K562 (cell line): ENCODE measurements around the gene PRICKLE2. TPM values are rescaled to one million over a fixed set of nuclear protein-coding genes. Genes with fewer than 3 reads are reported as not detected.

Experiments
- polyA plus RNA-seq, 8 experiments: library from polyadenylated mRNA; depleted of rRNA in 4 of 8; stranded (reverse) in 5 of 8; unstranded in 3 of 8; fragments of >200 nt; fragmentation: Nextera tagmentation in 2 of 8; fragmentation: Illumina TruSeq in 1 of 8; extraction: Ambion mirVana in 2 of 8; extraction: Trizol in 1 of 8; gene quantifications; 2 replicates each; pipeline versions ENCODE4 v1.2.1 to v1.2.3, GENCODE V29; 2011 to 2014; ENCODE audit warnings: inconsistent platforms in 1 of 8, missing spikeins in 1 of 8
- total RNA-seq, 7 experiments: library from RNA; depleted of rRNA in 6 of 7; stranded (reverse); fragments of >200 nt in 6 of 7; fragmentation: Illumina TruSeq in 2 of 7; extraction: Trizol in 2 of 7; gene quantifications; 2 replicates each; pipeline versions ENCODE4 v1.2.1 to v1.2.3, GENCODE V29; 2011 to 2021; ENCODE audit warnings: low replicate concordance in 1 of 7
- TF ChIP-seq, protein P1 (sequence below), 2 experiments: fragments of 450-650 bp; formaldehyde crosslinking in 1 of 2; IDR thresholded peaks; 2 replicates each; pipeline versions ENCODE4 v1.4.0 to v1.6.1; 2014 to 2020; ENCODE audit warnings: mild to moderate bottlenecking in 2 of 2, borderline replicate concordance in 1 of 2, low read depth in 1 of 2

The PRICKLE2 gene
- total and polyA plus RNA-seq, 9 of the 15 experiments (the other 6 are each of a cell fraction or from before 2014, with no cell fraction given), result 0.07 to 0.09 TPM; not detected in 7

DNA sequence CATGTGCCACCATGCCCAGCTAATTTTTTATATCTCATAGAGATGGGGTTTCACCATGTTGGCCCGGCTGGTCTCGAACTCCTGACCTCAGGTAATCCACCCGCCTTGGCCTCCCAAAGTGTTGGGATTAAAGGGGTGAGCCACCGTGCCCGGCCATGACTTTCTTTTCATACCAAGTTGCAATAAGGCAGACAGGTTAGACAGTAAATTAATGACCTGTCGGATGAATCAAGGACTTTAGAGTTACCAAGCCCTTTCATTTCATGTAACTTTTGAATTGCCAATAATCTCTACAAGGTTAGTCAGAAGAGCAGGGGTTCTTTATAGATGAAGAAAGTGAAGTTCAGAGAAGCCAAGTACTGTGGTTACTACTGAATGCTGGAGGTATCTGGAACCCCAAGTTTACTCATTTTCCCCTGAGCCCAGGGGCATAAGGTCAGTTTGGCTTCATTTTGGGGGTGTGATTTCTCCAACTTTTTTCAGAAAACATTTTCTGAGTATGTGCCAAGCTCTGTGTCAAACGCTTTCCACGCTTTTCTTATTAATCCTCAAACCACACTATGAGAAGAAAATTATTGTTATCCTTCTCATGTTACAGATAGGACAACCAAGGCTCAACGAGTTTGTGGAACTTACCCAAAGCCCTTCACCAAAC is 11.9 kb downstream of the PRICKLE2 start (continued):
- TF ChIP-seq, protein P1, sequence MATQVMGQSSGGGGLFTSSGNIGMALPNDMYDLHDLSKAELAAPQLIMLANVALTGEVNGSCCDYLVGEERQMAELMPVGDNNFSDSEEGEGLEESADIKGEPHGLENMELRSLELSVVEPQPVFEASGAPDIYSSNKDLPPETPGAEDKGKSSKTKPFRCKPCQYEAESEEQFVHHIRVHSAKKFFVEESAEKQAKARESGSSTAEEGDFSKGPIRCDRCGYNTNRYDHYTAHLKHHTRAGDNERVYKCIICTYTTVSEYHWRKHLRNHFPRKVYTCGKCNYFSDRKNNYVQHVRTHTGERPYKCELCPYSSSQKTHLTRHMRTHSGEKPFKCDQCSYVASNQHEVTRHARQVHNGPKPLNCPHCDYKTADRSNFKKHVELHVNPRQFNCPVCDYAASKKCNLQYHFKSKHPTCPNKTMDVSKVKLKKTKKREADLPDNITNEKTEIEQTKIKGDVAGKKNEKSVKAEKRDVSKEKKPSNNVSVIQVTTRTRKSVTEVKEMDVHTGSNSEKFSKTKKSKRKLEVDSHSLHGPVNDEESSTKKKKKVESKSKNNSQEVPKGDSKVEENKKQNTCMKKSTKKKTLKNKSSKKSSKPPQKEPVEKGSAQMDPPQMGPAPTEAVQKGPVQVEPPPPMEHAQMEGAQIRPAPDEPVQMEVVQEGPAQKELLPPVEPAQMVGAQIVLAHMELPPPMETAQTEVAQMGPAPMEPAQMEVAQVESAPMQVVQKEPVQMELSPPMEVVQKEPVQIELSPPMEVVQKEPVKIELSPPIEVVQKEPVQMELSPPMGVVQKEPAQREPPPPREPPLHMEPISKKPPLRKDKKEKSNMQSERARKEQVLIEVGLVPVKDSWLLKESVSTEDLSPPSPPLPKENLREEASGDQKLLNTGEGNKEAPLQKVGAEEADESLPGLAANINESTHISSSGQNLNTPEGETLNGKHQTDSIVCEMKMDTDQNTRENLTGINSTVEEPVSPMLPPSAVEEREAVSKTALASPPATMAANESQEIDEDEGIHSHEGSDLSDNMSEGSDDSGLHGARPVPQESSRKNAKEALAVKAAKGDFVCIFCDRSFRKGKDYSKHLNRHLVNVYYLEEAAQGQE (IDR thresholded peaks at IDR 0.05; ENCODE audit: borderline replicate concordance), result no peak
- TF ChIP-seq, protein P1 (CRISPR knock-in tag; IDR thresholded peaks at IDR 0.05; ENCODE audit: low read depth), result no peak
